GM18873 (cell line): Measurements from ENCODE around the gene SUPT16H.
"Not testable (repeated sequence)": the region's sequence is repeated elsewhere in the genome, so short reads cannot be mapped to it uniquely, and the experiment has no call there.

Source experiments
- ATAC-seq: cut with Tn5 transposase; IDR thresholded peaks from one replicate; pipeline ENCODE4 v1.9.1; 2021; ENCODE audit warnings: mild to moderate bottlenecking, moderate library complexity, moderate number of reproducible peaks; ENCODE audit not compliant: unreplicated experiment, low FRiP score

The SUPT16H gene

DNA sequence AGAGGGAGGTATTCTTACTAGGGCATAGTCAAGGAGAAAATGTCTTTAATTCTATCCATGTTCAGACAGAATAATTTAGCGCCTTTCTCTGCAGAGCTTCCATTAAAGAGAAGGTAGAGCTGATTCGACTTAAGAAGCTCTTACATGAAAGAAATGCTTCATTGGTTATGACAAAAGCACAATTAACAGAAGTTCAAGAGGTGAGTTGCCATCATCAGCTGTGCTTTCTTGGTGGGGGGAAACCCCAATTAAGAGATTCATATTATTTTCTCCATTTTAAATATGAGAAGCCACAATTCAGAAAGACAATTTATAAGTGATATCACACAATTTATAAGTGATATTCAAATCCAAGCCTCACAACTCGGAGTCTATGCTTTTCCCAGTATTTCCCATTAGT lies 76.2 kb downstream of the SUPT16H start:
- ATAC-seq: no peak

DNA sequence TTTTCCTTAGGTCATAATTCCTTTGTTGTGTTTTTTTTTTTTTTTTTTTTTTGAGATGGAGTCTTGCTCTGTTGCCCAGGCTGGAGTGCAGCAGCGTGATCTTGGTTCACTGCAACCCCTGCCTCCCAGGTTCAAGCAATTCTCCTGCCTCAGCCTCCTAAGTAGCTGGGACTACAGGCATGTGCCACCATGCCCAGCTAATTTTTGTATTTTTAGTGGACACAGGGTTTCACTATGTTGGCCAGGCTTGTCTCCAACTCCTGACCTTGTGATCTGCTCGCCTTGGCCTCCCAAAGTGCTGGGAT lies 81.0 kb downstream of the SUPT16H start:
- not testable (repeated sequence) for ATAC-seq

DNA sequence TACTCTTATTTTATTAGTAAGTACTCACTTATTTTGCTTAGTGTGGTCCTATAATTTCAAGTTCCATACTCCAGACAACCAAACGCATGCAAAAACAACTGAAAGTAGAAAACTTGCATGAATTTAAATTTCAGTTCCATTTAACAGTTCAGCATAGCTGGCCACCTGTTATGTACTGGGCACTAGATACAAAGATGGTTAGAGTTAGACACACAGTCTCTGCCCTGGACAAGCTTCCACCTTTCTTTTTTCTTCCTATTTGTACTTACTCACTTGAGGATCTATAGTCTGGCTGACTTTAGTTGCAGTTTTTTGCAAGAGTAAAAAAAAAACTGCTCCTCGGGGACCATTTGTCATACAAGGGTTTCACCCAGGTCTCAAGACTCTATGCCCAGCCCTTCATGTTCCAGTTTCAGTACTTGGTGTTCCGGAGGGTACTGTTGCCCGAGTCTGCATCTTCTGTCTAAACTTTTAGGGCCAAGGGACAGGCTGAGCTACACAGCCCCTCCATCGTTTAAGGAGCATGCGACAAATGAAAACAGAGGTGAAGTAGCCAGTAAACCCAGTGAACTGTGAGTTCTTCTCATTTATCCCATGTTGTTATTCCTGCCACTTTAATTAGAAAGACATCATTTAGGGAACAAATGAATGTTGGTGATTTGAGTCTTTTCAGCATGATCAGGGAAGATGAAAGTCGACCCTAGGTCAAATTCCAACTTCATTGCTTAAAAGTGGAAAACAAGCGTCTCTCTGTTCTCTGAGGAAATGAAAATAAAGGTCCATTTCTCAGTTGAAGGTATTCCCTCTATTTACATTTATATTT lies 81.6 kb downstream of the SUPT16H start:
- no peak for ATAC-seq
